Measurements from ENCODE around the gene SLC25A29.

DNA sequence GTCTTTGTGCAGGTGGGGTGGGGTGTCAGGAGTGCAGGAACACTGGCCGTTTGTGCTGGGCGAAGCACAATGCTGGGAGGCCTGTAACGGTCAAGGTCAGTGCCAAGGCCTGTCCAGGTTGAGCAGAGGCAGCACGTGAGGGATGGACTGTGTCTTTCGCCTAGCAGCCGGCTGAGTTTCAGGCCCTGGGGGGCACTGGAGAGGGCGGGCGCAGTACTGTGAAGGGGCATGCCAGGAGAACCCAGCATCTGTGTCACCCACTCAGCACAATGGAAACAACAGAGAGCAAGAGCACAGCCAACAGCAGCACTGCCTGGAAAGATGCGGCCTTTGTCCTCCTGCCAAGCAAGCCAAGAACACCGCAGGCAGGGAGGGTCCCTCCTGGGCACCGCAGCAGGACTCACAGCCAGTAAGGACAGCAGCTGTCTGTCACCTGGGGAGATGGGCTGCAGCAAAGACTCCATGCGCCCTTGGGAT is 42.0 kb upstream of the SLC25A29 start:
- TF ChIP-seq, protein P1, sequence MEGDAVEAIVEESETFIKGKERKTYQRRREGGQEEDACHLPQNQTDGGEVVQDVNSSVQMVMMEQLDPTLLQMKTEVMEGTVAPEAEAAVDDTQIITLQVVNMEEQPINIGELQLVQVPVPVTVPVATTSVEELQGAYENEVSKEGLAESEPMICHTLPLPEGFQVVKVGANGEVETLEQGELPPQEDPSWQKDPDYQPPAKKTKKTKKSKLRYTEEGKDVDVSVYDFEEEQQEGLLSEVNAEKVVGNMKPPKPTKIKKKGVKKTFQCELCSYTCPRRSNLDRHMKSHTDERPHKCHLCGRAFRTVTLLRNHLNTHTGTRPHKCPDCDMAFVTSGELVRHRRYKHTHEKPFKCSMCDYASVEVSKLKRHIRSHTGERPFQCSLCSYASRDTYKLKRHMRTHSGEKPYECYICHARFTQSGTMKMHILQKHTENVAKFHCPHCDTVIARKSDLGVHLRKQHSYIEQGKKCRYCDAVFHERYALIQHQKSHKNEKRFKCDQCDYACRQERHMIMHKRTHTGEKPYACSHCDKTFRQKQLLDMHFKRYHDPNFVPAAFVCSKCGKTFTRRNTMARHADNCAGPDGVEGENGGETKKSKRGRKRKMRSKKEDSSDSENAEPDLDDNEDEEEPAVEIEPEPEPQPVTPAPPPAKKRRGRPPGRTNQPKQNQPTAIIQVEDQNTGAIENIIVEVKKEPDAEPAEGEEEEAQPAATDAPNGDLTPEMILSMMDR (IDR thresholded peaks at IDR 0.05) = no peak
- no peak for TF ChIP-seq ZFX (IDR thresholded peaks at IDR 0.05; ENCODE audit: borderline replicate concordance)

Data from 22Rv1 (cell line).